GM08714 (cell line): ENCODE data around the gene STT3B.
"Not testable (repeated sequence)": the region's sequence is repeated elsewhere in the genome, so short reads cannot be mapped to it uniquely, and the experiment has no call there.

Experiments used
- H3K4me3 ChIP-seq: fragments of 200-500 bp; sonication (Bioruptor generic); 2 replicates; pipeline ENCODE4 v1.5.1; 2014; ENCODE audit warnings: mild to moderate bottlenecking, low read length, inconsistent platforms
- ZNF274 ChIP-seq: IDR thresholded peaks from 2 replicates; pipeline ENCODE4 v1.6.1; 2012; ENCODE audit warnings: mild to moderate bottlenecking, low read depth, low read length

The STT3B gene

GRCh38 chr3:31581660-31582059 is 48.9 kb downstream of the STT3B start:
- H3K4me3 ChIP-seq = no peak overlapping the region
- TF ChIP-seq ZNF274 = no peak

GRCh38 chr3:31589228-31589627 is 56.5 kb downstream of the STT3B start:
- no peak overlapping the region for H3K4me3 ChIP-seq
- no peak for TF ChIP-seq ZNF274

GRCh38 chr3:31590650-31591049 is 57.9 kb downstream of the STT3B start:
- H3K4me3 ChIP-seq = no peak overlapping the region
- TF ChIP-seq ZNF274 = no peak

GRCh38 chr3:31592764-31593163 is 60.0 kb downstream of the STT3B start:
- H3K4me3 ChIP-seq = no peak overlapping the region
- no peak for TF ChIP-seq ZNF274

GRCh38 chr3:31596176-31596575 is 63.5 kb downstream of the STT3B start:
- TF ChIP-seq ZNF274 = no peak
- no peak overlapping the region for H3K4me3 ChIP-seq

GRCh38 chr3:31600431-31600830 is 67.7 kb downstream of the STT3B start:
- no peak for TF ChIP-seq ZNF274
- no peak overlapping the region for H3K4me3 ChIP-seq

GRCh38 chr3:31605333-31605732 is 72.6 kb downstream of the STT3B start:
- not testable (repeated sequence) for H3K4me3 ChIP-seq

GRCh38 chr3:31606453-31606852 is 73.7 kb downstream of the STT3B start:
- no peak for TF ChIP-seq ZNF274
- no peak overlapping the region for H3K4me3 ChIP-seq

GRCh38 chr3:31610700-31611275 is 78.1 kb downstream of the STT3B start:
- no peak overlapping the region for H3K4me3 ChIP-seq
- no peak for TF ChIP-seq ZNF274

- no peak overlapping the region for H3K4me3 ChIP-seq
- TF ChIP-seq ZNF274 = no peak
Observed at GRCh38 chr3:31613177-31613576, 80.5 kb downstream of the STT3B start.

- no peak overlapping the region for H3K4me3 ChIP-seq
- TF ChIP-seq ZNF274 = no peak
Observed at GRCh38 chr3:31613654-31614053, 80.9 kb downstream of the STT3B start.

- TF ChIP-seq ZNF274 = no peak
- H3K4me3 ChIP-seq = no peak overlapping the region
Observed at GRCh38 chr3:31614162-31614921, 81.6 kb downstream of the STT3B start.

- H3K4me3 ChIP-seq = no peak overlapping the region
- no peak for TF ChIP-seq ZNF274
Observed at GRCh38 chr3:31615071-31615875, 82.5 kb downstream of the STT3B start.

GRCh38 chr3:31616711-31617110 is 84.0 kb downstream of the STT3B start:
- TF ChIP-seq ZNF274 = no peak
- H3K4me3 ChIP-seq = no peak overlapping the region

GRCh38 chr3:31620656-31621055 is 87.9 kb downstream of the STT3B start:
- no peak for TF ChIP-seq ZNF274
- no peak overlapping the region for H3K4me3 ChIP-seq
